VCaP (cell line): ENCODE measurements around the gene GFPT2.

Source experiments
- H3K27ac ChIP-seq: fragments of 450-650 bp; 2 replicates; pipeline ENCODE4 v1.5.1; 2017
- TF ChIP-seq, protein P1 (sequence below): fragments of 450-650 bp; conservative IDR thresholded peaks from 2 replicates; pipeline ENCODE4 v1.5.1; 2017; ENCODE audit warnings: mild to moderate bottlenecking, moderate library complexity

Gene GFPT2

DNA sequence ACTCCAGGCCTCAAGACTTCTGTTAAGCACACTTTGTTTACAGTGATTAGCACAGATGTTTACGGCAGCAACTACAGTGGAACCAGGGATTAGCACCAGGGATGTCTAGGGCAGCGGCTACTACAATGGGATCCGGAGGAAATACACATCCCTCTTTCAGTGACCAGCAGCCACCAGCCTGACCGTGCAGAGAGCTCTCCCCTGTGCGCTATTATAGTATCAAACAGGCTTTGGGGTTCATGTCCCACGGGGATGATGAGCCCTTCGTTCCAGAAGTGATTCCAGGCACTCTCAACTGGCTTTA is 21.5 kb downstream of the GFPT2 start:
- H3K27ac ChIP-seq = no peak overlapping the region
- TF ChIP-seq, protein P1, sequence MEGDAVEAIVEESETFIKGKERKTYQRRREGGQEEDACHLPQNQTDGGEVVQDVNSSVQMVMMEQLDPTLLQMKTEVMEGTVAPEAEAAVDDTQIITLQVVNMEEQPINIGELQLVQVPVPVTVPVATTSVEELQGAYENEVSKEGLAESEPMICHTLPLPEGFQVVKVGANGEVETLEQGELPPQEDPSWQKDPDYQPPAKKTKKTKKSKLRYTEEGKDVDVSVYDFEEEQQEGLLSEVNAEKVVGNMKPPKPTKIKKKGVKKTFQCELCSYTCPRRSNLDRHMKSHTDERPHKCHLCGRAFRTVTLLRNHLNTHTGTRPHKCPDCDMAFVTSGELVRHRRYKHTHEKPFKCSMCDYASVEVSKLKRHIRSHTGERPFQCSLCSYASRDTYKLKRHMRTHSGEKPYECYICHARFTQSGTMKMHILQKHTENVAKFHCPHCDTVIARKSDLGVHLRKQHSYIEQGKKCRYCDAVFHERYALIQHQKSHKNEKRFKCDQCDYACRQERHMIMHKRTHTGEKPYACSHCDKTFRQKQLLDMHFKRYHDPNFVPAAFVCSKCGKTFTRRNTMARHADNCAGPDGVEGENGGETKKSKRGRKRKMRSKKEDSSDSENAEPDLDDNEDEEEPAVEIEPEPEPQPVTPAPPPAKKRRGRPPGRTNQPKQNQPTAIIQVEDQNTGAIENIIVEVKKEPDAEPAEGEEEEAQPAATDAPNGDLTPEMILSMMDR = no peak

GRCh38 chr5:180330810-180331646 is 22.1 kb downstream of the GFPT2 start:
- no peak overlapping the region for H3K27ac ChIP-seq
- TF ChIP-seq, protein P1 = no peak

DNA sequence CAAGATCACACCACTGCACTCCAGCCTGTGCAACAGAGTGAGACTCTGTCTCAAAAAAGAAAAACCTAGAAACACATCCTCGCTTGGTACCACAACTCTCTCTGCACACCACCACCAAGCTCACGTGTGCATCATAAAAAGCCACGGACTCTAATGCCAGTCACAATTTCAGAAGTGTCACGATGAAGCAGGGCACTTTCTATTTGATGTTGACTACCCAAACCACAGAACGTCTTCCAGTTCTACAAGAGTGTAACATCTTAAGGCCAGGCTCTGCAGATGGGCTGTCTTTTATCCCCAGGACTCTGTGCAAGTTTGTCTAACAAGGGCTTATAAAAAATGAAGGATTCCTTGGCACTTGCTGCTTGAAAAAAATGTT is 22.9 kb downstream of the GFPT2 start:
- TF ChIP-seq, protein P1 = no peak
- H3K27ac ChIP-seq = no peak overlapping the region

DNA sequence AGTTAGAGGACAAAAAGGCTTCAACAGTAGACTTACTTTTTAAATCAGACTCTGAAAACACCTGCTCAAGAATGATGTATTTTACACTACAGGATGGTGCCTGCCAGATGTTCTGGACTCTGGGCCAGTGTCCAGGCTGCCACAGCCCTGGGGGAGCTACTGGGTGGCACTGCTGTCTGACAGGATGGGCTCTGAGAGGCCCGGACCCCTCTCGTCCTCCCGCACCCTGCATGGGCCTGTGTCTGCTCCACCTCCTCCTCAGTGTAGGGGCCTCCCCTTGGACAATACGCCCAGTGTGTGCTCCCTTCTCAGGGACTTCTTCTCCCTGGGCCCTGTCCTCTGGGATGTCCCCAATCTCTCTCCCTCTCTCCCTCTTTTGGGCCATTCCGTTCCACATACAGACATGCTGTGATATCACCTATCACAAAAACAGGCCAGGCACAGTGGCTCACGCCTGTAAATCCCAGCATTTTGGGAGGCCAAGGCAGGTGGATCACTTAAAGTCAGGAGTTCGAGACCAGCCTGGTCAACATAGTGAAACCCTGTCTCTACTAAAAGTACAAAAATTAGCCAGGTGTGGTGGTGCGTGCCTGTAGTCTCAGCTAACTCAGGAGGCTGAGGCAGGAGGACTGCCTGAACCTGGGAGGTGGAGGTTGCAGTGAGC is 23.4 kb downstream of the GFPT2 start:
- TF ChIP-seq, protein P1 = no peak
- no peak overlapping the region for H3K27ac ChIP-seq

GRCh38 chr5:180329138-180329435 is 24.0 kb downstream of the GFPT2 start:
- TF ChIP-seq, protein P1 = no peak
- no peak overlapping the region for H3K27ac ChIP-seq

- TF ChIP-seq, protein P1 = peak; percentile 98
- no peak overlapping the region for H3K27ac ChIP-seq
Measured at GRCh38 chr5:180328296-180329137, 24.6 kb downstream of the GFPT2 start.

DNA sequence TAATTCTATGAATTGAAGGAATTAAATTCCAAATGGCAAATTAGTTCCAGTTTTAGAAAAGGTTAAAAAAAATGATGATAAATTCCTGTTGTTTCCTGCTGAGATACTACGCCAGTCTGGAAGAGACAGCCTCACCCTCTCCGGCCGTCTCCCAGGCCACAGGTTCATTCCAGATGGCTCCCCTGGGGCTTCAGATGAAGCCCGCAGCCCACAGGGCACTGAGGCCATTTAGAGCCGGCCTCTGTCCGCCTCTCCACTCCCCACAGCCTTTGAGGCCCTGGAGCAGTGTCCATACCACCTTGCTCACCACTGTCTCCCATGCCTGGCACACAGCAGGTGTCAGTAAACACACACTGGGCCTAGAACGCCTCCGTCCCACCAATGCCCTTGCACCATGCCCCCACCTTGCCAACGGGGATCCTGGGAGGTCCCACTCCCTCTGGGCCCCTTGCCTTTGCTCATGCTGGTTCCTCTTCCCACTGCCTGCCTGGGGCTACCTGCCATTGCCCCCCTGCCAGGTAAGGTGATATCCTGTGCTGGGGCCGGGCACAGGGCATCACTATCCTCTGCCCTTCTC is 26.1 kb downstream of the GFPT2 start:
- TF ChIP-seq, protein P1 = no peak
- H3K27ac ChIP-seq = no peak overlapping the region
